Heart left ventricle (tissue), 13 donors: ENCODE data around the gene PROSER2.

Source experiments
- CTCF ChIP-seq, 12 donors: fragments of 200-600 bp; sonication (generic) in 4 of 12; IDR thresholded peaks; one replicate each; pipeline versions ENCODE4 v1.5.0 to v1.8.0; 2018 to 2022; ENCODE audit warnings: antibody characterized with exemption in 12 of 12, mild to moderate bottlenecking in 5 of 12
- POLR2A ChIP-seq, 2 donors: fragments of 450-650 bp; IDR thresholded peaks; one replicate each; pipeline ENCODE4 v1.6.1; 2017; ENCODE audit warnings: antibody characterized with exemption in 2 of 2, mild to moderate bottlenecking in 2 of 2, moderate library complexity in 2 of 2
- donor health status: ischemic (EF 13 %, LVEDD 7.1; RV severe dilation, severe dysfunction).
- donor health status: DM: no; HTN: yes; CAD: no.
- donor health status: DM: no; HTN: no; CAD: no.
- donor health status: ischemic (EF 25% LVEDD 6.9; RV normal size, moderate dysfunction).
- donor health status: ischemic (EF 25% LVEDD 5.7; RV mildly dilated, moderate dysfunction).
- donor health status: ischemic (EF 35%, LVEDD 5.7; RV mildly dilated, moderate dysfunction).
- donor health status: nonischemic (EF 11% LVEDD 7.7; RV severe dilation, severe dysfunction).
- donor health status: DM: yes; HTN: yes; CAD: no.
- donor health status: PGD.
- donor health status: ischemic (EF 29% LVEDD 5.4; RV normal size, mild dysfunction).
- donor health status: nonischemic (EF 23%, LVEDD 6.1; RV moderate dilation, normal function).

GRCh38 chr10:11908536-11908935 is 85.4 kb downstream of the PROSER2 start:
- TF ChIP-seq POLR2A (IDR thresholded peaks at IDR 0.05) (no peak), CTCF (IDR thresholded peaks at IDR 0.05) (no peak)
